GM19035 (cell line): ENCODE measurements around the gene CDKL2.
"Not testable (repeated sequence)": the region's sequence is repeated elsewhere in the genome, so short reads cannot be mapped to it uniquely, and the experiment has no call there.

Source experiments
- ATAC-seq: cut with Tn5 transposase; IDR thresholded peaks from one replicate; pipeline ENCODE4 v1.9.1; 2021; ENCODE audit not compliant: unreplicated experiment

Gene CDKL2

GRCh38 chr4:75630174-75630936 lies at the start of gene CDKL2:
CDKL2 (minus strand) TSS chr4:75630528; CDS start chr4:75625988, 4,540 bp downstream.
- ATAC-seq = peak; percentile 100

GRCh38 chr4:75678965-75679364 lies 48.6 kb upstream of the CDKL2 start:
- no peak for ATAC-seq

- ATAC-seq = no peak
These were observed 48.1 kb upstream of the CDKL2 start for GRCh38 chr4:75678473-75678872.

GRCh38 chr4:75675004-75675531 lies 44.7 kb upstream of the CDKL2 start:
- ATAC-seq = no peak

- no peak for ATAC-seq
These were observed 43.6 kb upstream of the CDKL2 start for GRCh38 chr4:75673959-75674328.

- ATAC-seq = peak; percentile 91
These were observed 43.0 kb upstream of the CDKL2 start, which contains the start of gene G3BP2 for GRCh38 chr4:75673027-75673958. G3BP2 (minus strand) TSS chr4:75673411; CDS start chr4:75662025, 11,386 bp downstream.

- peak; percentile 27 for ATAC-seq
These were observed 42.2 kb upstream of the CDKL2 start for GRCh38 chr4:75672461-75673026.

GRCh38 chr4:75671802-75672421 lies 41.6 kb upstream of the CDKL2 start:
- ATAC-seq = no peak

GRCh38 chr4:75668596-75668995 lies 38.3 kb upstream of the CDKL2 start:
- ATAC-seq = no peak

- not testable (repeated sequence) for ATAC-seq
These were observed 37.3 kb upstream of the CDKL2 start for GRCh38 chr4:75667636-75668035.

- no peak for ATAC-seq
These were observed 36.0 kb upstream of the CDKL2 start for GRCh38 chr4:75666299-75666698.

- not testable (repeated sequence) for ATAC-seq
These were observed 34.3 kb upstream of the CDKL2 start for GRCh38 chr4:75664604-75665003.

GRCh38 chr4:75662626-75663025 lies 32.3 kb upstream of the CDKL2 start:
- ATAC-seq = no peak

GRCh38 chr4:75660491-75660890 lies 30.2 kb upstream of the CDKL2 start:
- no peak for ATAC-seq

- no peak for ATAC-seq
These were observed 29.2 kb upstream of the CDKL2 start for GRCh38 chr4:75659512-75660031.

- no peak for ATAC-seq
These were observed 28.5 kb upstream of the CDKL2 start for GRCh38 chr4:75658876-75659275.

- ATAC-seq = no peak
These were observed 25.2 kb upstream of the CDKL2 start for GRCh38 chr4:75655562-75655961.

GRCh38 chr4:75654905-75655304 lies 24.6 kb upstream of the CDKL2 start:
- ATAC-seq = no peak

- ATAC-seq = no peak
These were observed 23.6 kb upstream of the CDKL2 start for GRCh38 chr4:75653845-75654503.

- ATAC-seq = no peak
These were observed 13.8 kb upstream of the CDKL2 start for GRCh38 chr4:75644095-75644494.
